ENCODE measurements around the gene PARVA. TPM values are rescaled to one million over a fixed set of nuclear protein-coding genes. Genes with fewer than 3 reads are reported as not detected.

The PARVA gene
- total RNA-seq, 1 donor from 2014 or later = 170 TPM

GRCh38 chr11:12485328-12485727 is 108.0 kb downstream of the PARVA start:
- Mint-ChIP-seq H3K9me3 (ENCODE audit: low read depth) (peaks cover 18% of the 10 kb centered on the region), H3K36me3 (ENCODE audit: low read depth) (peaks cover 39% of the 10 kb centered on the region), H3K4me1 (ENCODE audit: low read depth) (peaks cover 14% of the 10 kb centered on the region), H3K27ac (ENCODE audit: unreplicated experiment) (no peak overlapping the region), H3K27me3 (ENCODE audit: low read depth) (no peaks in the 10 kb centered on the region), H3K4me3 (ENCODE audit: unreplicated experiment) (no peak overlapping the region)
- DNase-seq (ENCODE audit: low spot score) = no peak
- peak; percentile 73 for TF ChIP-seq CTCF (IDR thresholded peaks at IDR 0.05)

- TF ChIP-seq CTCF (IDR thresholded peaks at IDR 0.05) = no peak
- Mint-ChIP-seq H3K4me3 (ENCODE audit: unreplicated experiment) (no peak overlapping the region), H3K9me3 (ENCODE audit: low read depth) (peaks cover 18% of the 10 kb centered on the region), H3K27me3 (ENCODE audit: low read depth) (no peaks in the 10 kb centered on the region), H3K36me3 (ENCODE audit: low read depth) (peaks cover 32% of the 10 kb centered on the region), H3K27ac (ENCODE audit: unreplicated experiment) (no peak overlapping the region), H3K4me1 (ENCODE audit: low read depth) (peaks cover 9% of the 10 kb centered on the region)
- no peak for DNase-seq (ENCODE audit: low spot score)
These were observed 111.9 kb downstream of the PARVA start for GRCh38 chr11:12489246-12489772.

- Mint-ChIP-seq H3K4me1 (ENCODE audit: low read depth) (peaks cover 13% of the 10 kb centered on the region), H3K36me3 (ENCODE audit: low read depth) (peaks cover 13% of the 10 kb centered on the region), H3K9me3 (ENCODE audit: low read depth) (peaks cover under 1% of the 10 kb centered on the region), H3K27me3 (ENCODE audit: low read depth) (no peaks in the 10 kb centered on the region), H3K4me3 (ENCODE audit: unreplicated experiment) (no peak overlapping the region), H3K27ac (ENCODE audit: unreplicated experiment) (peak overlapping the region; percentile 22)
- no peak for TF ChIP-seq CTCF (IDR thresholded peaks at IDR 0.05)
- DNase-seq (ENCODE audit: low spot score) = no peak
These were observed 117.3 kb downstream of the PARVA start for GRCh38 chr11:12494699-12495098.

GRCh38 chr11:12496181-12497025 is 119.0 kb downstream of the PARVA start:
- peak; percentile 55 for TF ChIP-seq CTCF (IDR thresholded peaks at IDR 0.05)
- no peaks in the 10 kb centered on the region for H3K9me3 Mint-ChIP-seq (ENCODE audit: low read depth)
- H3K4me1 Mint-ChIP-seq (ENCODE audit: low read depth) = peaks cover 13% of the 10 kb centered on the region
- no peaks in the 10 kb centered on the region for H3K27me3 Mint-ChIP-seq (ENCODE audit: low read depth)
- H3K36me3 Mint-ChIP-seq (ENCODE audit: low read depth) = peaks cover 18% of the 10 kb centered on the region
- no peak for DNase-seq (ENCODE audit: low spot score)
- H3K27ac Mint-ChIP-seq (ENCODE audit: unreplicated experiment) = no peak overlapping the region
- no peak overlapping the region for H3K4me3 Mint-ChIP-seq (ENCODE audit: unreplicated experiment)

- Mint-ChIP-seq H3K4me1 (ENCODE audit: low read depth) (peaks cover 22% of the 10 kb centered on the region), H3K27ac (ENCODE audit: unreplicated experiment) (no peak overlapping the region), H3K9me3 (ENCODE audit: low read depth) (no peaks in the 10 kb centered on the region), H3K27me3 (ENCODE audit: low read depth) (no peaks in the 10 kb centered on the region), H3K4me3 (ENCODE audit: unreplicated experiment) (no peak overlapping the region), H3K36me3 (ENCODE audit: low read depth) (peaks cover 21% of the 10 kb centered on the region)
- no peak for DNase-seq (ENCODE audit: low spot score)
- no peak for TF ChIP-seq CTCF (IDR thresholded peaks at IDR 0.05)
These were observed 120.1 kb downstream of the PARVA start for GRCh38 chr11:12497431-12497830.

Data from chondrocyte (in vitro differentiated cells).